Measurements from ENCODE around the gene CD300C.
"Not testable (repeated sequence)": the region's sequence is repeated elsewhere in the genome, so short reads cannot be mapped to it uniquely, and the experiment has no call there.

Gene CD300C

GRCh38 chr17:74512624-74513091 is 33.3 kb downstream of the CD300C start:
- TF ChIP-seq ZFX (IDR thresholded peaks at IDR 0.05; ENCODE audit: borderline replicate concordance): no peak
- TF ChIP-seq CTCF (IDR thresholded peaks at IDR 0.05): no peak
- no peak overlapping the region for H3K27ac ChIP-seq

DNA sequence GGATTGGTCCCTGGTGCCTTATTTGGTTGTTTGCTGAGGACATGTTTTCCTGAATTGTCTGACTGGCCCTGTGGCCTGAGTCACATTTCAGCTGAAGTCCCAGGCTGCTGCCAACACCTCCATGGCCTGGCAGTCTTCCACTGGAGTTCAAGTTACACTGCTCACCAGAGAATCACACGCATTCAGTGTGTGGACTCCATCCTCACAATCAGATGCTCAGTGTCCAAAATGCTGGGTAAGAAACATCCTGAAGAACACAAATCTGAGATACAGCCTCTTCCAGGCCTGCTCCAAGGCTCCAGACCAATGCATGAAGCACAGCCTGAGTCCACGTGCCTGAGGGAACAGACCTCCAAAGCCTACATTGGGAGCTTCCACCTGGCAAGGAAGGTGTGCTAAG is 33.9 kb downstream of the CD300C start:
- TF ChIP-seq CTCF (IDR thresholded peaks at IDR 0.05): no peak
- no peak for TF ChIP-seq ZFX (IDR thresholded peaks at IDR 0.05; ENCODE audit: borderline replicate concordance)
- H3K27ac ChIP-seq: no peak overlapping the region

- no peak overlapping the region for H3K27ac ChIP-seq
- TF ChIP-seq ZFX (IDR thresholded peaks at IDR 0.05; ENCODE audit: borderline replicate concordance) (no peak), CTCF (IDR thresholded peaks at IDR 0.05) (no peak)
Observed at GRCh38 chr17:74508156-74508555, 37.8 kb downstream of the CD300C start.

DNA sequence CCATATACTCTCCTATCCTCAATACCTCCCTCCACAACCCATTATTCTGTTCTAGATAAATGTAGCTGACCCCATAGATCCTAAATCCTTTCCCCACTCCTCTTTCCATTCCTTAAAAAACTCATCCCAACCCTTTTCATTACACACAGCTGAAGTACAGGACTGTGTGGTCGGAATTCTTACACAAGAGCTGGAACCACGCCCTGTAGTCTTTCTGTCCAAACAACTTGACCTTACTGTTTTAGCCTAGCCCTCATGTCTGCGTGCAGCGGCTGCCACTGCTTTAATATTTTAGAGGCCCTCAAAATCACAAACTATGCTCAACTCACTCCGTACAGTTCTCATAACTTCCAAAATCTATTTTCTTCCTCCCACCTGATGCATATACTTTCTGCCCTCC is 42.0 kb downstream of the CD300C start:
- H3K27ac ChIP-seq: not testable (repeated sequence)

DNA sequence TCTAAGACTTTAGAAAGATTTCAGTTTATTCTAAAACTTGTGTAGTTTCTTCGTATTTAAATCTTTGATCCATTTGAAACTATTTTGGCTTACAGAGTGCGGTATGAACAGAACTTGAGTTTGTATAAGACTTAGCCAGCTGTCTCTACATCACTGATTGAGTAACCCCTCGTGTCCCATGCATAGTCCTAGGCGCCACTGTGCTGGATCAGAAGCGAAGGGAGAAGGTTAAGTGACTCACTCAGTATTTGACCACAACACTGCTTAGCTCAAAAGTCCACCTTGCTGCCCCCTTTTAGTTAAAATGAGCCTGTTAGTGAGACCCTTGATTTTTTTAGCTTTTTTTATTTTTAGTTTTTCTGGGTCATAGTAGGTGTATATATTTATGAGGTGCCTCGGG is 43.1 kb downstream of the CD300C start:
- TF ChIP-seq ZFX (IDR thresholded peaks at IDR 0.05; ENCODE audit: borderline replicate concordance) (no peak), CTCF (IDR thresholded peaks at IDR 0.05) (no peak)

DNA sequence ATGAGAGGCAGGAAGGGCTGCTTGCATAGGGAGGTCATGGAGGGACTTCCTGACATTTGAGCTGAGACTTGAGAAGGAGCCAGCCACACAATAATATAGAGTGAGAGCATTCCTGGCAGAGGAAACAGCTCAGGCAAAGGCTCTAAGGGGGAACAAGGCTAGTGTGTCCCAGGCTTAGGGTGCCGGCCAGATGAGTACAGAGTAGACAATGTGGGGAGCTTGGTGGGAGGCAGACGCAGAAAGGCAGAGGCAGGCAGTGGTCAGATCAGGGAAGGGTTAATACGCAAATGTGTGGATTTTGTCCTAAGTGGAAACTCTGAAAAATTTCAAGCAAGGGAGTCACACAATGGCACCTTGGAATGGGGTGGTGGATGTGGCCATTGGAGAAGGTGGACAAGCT is 45.9 kb downstream of the CD300C start:
- TF ChIP-seq ZFX (IDR thresholded peaks at IDR 0.05; ENCODE audit: borderline replicate concordance) (no peak), CTCF (IDR thresholded peaks at IDR 0.05) (no peak)
- H3K27ac ChIP-seq: no peak overlapping the region

More for the DNA sequence above, 43.1 kb downstream of the CD300C start:
- H3K27ac ChIP-seq: no peak overlapping the region

DNA sequence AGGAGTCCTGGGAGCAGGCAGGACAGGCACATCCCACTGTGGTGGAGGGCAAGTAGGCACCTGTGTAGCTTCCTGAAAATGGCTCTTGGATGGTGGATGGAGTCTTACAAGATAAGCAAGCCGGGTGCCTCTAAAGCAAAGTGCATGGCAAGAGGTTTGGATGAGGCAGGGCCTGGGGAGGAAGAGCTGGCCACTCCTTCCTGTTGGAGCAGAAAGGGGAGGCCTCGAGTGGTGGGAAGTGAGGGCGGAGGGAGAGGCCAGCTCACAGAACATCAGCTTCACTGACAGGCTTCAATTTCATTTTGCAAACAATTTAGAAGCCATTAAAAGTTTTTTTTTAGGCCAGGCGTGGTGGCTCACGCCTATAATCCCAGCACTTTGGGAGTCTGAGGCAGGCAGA is 48.4 kb downstream of the CD300C start:
- TF ChIP-seq ZFX (IDR thresholded peaks at IDR 0.05; ENCODE audit: borderline replicate concordance) (no peak), CTCF (IDR thresholded peaks at IDR 0.05) (no peak)
- no peak overlapping the region for H3K27ac ChIP-seq

- H3K27ac ChIP-seq: no peak overlapping the region
- TF ChIP-seq CTCF (IDR thresholded peaks at IDR 0.05) (peak; percentile 86), ZFX (IDR thresholded peaks at IDR 0.05; ENCODE audit: borderline replicate concordance) (no peak)
Observed at GRCh38 chr17:74493331-74493833, 52.5 kb downstream of the CD300C start.

Measured in 22Rv1 (cell line).